GM12878 (cell line): ENCODE measurements around the gene PALLD. TPM values are rescaled to one million over a fixed set of nuclear protein-coding genes. Genes with fewer than 3 reads are reported as not detected.
A peak's percentile ranks its signal among the peaks of the same experiment; 100 is the strongest.
"Not testable (repeated sequence)": the region's sequence is repeated elsewhere in the genome, so short reads cannot be mapped to it uniquely, and the experiment has no call there.

Experiments
- ATAC-seq: fragments of 200-7000 bp; cut with Tn5 transposase; 3 replicates; pipeline ENCODE4 v1.9.1; 2020; ENCODE audit warnings: mild to moderate bottlenecking, moderate library complexity
- BruUV-seq: library from RNA; stranded (reverse); fragments of 400-500 nt; replicated peaks from 2 replicates; lab custom pipeline; 2021; lab: Mats Ljungman, UMichigan
- CTCF ChIA-PET: fragments of 300-600 bp; sonication (Branson Sonifier 250); formaldehyde crosslinking; extraction: SDS; loops from one replicate; lab custom pipeline; 2021; ENCODE audit warnings: inconsistent platforms; lab: Yijun Ruan, JAX
- POLR2A ChIA-PET: fragments of 350-600 bp; formaldehyde crosslinking; extraction: SDS; loops from one replicate; lab custom pipeline; 2021; ENCODE audit warnings: inconsistent platforms; lab: Charles Lee
- RAD21 ChIA-PET: fragments of 300-600 bp; sonication (Branson Sonifier 250); formaldehyde crosslinking; loops from one replicate; lab custom pipeline; 2023; ENCODE audit warnings: antibody characterized with exemption; ENCODE audit not compliant: unreplicated experiment; lab: Charles Lee
- SMC1A ChIA-PET: fragments of 300-600 bp; sonication (Branson Sonifier 250); formaldehyde crosslinking; loops from one replicate; lab custom pipeline; 2023; ENCODE audit not compliant: unreplicated experiment, uncharacterized antibody; lab: Charles Lee
- DNase-seq: peaks from one replicate; pipeline ENCODE4 v3.0.0-alpha.2; 2011; ENCODE audit warnings: low read depth, low spot score
- FAIRE-seq: peaks from 3 replicates; lab custom pipeline; 2011; peaks lifted over from hg19 to GRCh38; lab: Jason Lieb, UNC
- H2AFZ ChIP-seq: 2 replicates; pipeline ENCODE4 v1.6.0; 2011; ENCODE audit warnings: low read depth, low read length, control low read depth; ENCODE audit not compliant: control insufficient read depth
- H3K27ac ChIP-seq: 2 replicates; pipeline ENCODE4 v1.5.1; 2011; ENCODE audit warnings: control low read depth; ENCODE audit not compliant: control insufficient read depth, insufficient read depth
- H3K27me3 ChIP-seq, 2 experiments: replicated peaks in 1 of 2; 2 replicates each; pipeline versions ENCODE4 v1.6.0 to v1.6.1; 2011; ENCODE audit warnings: low read length in 1 of 2; ENCODE audit not compliant: control insufficient read depth in 2 of 2, insufficient read depth in 2 of 2
- H3K36me3 ChIP-seq, 2 experiments: 2 replicates each; pipeline ENCODE4 v1.5.1; 2011; ENCODE audit warnings: low read length in 1 of 2; ENCODE audit not compliant: control insufficient read depth in 2 of 2, insufficient read depth in 2 of 2
- H3K4me1 ChIP-seq: 2 replicates; pipeline ENCODE4 v1.6.1; 2011; ENCODE audit warnings: mild to moderate bottlenecking, low read length, moderate library complexity, mixed read lengths; ENCODE audit not compliant: control insufficient read depth, insufficient read depth
- H3K4me2 ChIP-seq: 2 replicates; pipeline ENCODE4 v1.6.0; 2011; ENCODE audit warnings: control low read depth; ENCODE audit not compliant: control insufficient read depth, insufficient read depth
- H3K4me3 ChIP-seq: fragments of 200-600 bp; sonication (generic); 2 replicates; pipeline ENCODE4 v1.5.1; 2016
- H3K79me2 ChIP-seq: 2 replicates; pipeline ENCODE4 v1.6.0; 2011; ENCODE audit warnings: low read length; ENCODE audit not compliant: control insufficient read depth, insufficient read depth
- H3K9ac ChIP-seq: 2 replicates; pipeline ENCODE4 v1.8.0; 2011; ENCODE audit warnings: low read length, control low read depth, mixed read lengths; ENCODE audit not compliant: control insufficient read depth, insufficient read depth
- H3K9me3 ChIP-seq: replicated peaks from 3 replicates; pipeline ENCODE4 v1.5.1; 2011; ENCODE audit warnings: mild to moderate bottlenecking, low read length; ENCODE audit not compliant: control insufficient read depth, insufficient read depth
- H4K20me1 ChIP-seq: 2 replicates; pipeline ENCODE4 v1.6.0; 2011; ENCODE audit not compliant: control insufficient read depth, insufficient read depth
- NR2F1 ChIP-seq: fragments of 450-650 bp; conservative IDR thresholded peaks from 2 replicates; pipeline ENCODE4 v1.6.1; 2017; ENCODE audit warnings: mild to moderate bottlenecking
- TCF12 ChIP-seq: IDR thresholded peaks from 2 replicates; pipeline ENCODE4 v1.6.1; 2011; ENCODE audit warnings: low read depth, mild to moderate bottlenecking, low read length
- WGBS: methylation state at CpG from one replicate; pipeline ENCODE4 v1.1.6; 2016; ENCODE audit warnings: low lambda C conversion rate; ENCODE audit not compliant: insufficient replicate concordance, insufficient coverage; ENCODE audit errors: missing lambda C conversion rate; 5-methylcytosine and 5-hydroxymethylcytosine counted together
- in situ Hi-C: fragments of 300-500 bp; cut with MboI; formaldehyde crosslinking; loops from 9 replicates; pipeline ENCODE4 v1.14.3; 2018; ENCODE audit warnings: mixed read lengths
- intact Hi-C: fragments of 100-400 bp; cut with micrococcal nuclease; formaldehyde crosslinking; loops from one replicate; pipeline ENCODE4 v1.14.2; 2022; ENCODE audit not compliant: unreplicated experiment
- polyA plus RNA-seq, 11 experiments: library from polyadenylated mRNA; depleted of rRNA in 4 of 11; unstranded in 6 of 11; stranded (reverse) in 5 of 11; fragments of >200 nt; fragmentation: Nextera tagmentation in 4 of 11; fragmentation: Illumina TruSeq in 1 of 11; extraction: Ambion mirVana in 4 of 11; extraction: Trizol in 1 of 11; gene quantifications; 1 replicate in 1 of 11; 2 replicates in 10 of 11; pipeline versions ENCODE4 v1.2.1 to v1.2.3, GENCODE V29; 2011 to 2016; ENCODE audit warnings: inconsistent platforms in 2 of 11, missing spikeins in 2 of 11, low read depth in 1 of 11
- total RNA-seq, 4 experiments: library from RNA; depleted of rRNA in 3 of 4; stranded (reverse); fragments of >200 nt in 3 of 4; fragmentation: Illumina TruSeq in 1 of 4; extraction: Trizol in 1 of 4; gene quantifications; 2 replicates each; pipeline versions ENCODE4 v1.2.1 to v1.2.3, GENCODE V29; 2013 to 2021

Gene PALLD
- total and polyA plus RNA-seq, 10 of the 15 experiments (the other 5 are each of a cell fraction or from before 2014, with no cell fraction given), result 1.0 to 7.7 (median 1.7) TPM

DNA sequence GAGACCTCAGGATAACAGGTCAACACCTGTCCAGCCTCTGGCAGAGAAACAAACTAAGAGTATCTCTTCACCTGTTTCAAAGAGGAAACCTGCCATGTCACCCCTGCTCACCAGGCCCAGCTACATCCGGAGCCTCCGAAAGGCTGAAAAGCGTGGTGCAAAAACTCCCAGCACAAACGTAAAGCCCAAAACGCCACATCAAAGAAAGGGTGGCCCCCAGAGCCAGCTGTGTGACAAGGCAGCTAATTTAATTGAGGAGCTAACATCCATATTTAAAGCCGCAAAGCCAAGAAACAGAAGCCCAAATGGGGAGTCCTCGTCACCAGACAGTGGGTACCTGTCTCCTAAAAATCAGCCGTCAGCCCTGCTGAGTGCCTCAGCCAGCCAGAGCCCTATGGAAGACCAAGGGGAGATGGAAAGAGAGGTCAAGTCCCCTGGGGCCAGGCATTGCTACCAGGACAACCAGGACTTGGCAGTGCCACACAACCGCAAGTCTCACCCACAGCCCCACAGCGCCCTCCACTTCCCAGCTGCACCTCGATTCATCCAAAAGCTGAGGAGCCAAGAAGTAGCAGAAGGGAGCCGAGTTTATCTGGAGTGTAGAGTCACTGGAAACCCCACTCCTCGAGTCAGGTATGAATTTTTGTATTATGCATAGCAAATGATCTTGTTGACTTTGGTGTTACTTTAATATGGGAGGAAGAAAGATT lies 15.1 kb downstream of the PALLD start:
- DNase-seq, result no peak

DNA sequence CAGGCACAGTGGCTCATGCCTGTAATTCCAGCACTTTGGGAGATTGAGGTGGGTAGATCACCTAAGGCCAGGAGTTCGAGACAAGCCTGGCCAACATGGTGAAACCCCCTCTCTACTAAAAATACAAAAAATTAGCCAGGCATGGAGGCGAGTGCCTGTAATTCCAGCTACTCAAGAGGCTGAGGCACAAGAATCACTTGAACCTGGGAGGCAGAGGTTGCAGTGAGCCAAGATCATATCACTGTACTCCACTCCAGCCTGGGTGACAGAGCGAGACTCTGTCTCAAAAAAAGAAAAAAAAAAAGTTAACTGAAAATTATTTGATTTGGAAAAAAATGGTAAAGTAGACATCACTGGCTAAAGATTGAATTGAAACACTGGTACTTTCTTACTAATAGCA lies 17.0 kb downstream of the PALLD start:
- H3K9ac ChIP-seq, FAIRE-seq, H3K4me1 ChIP-seq, H3K27me3 ChIP-seq, H3K4me2 ChIP-seq, H3K9me3 ChIP-seq, H3K79me2 ChIP-seq, H2AFZ ChIP-seq, H3K4me3 ChIP-seq, H3K27ac ChIP-seq, H4K20me1 ChIP-seq, H3K36me3 ChIP-seq, ATAC-seq, POLR2A ChIA-PET, DNase-seq, BruUV-seq: not testable (repeated sequence)
- CTCF ChIA-PET, result interaction anchor here (0.8 to 5.8 kb wide), 11 partner anchors 9 to 493 kb away, joined by 3 to 51 read pairs (median 3); no protein-coding TSS in a partner anchor
- 30% methylated on average over 3 of the region's 3 CpGs for WGBS
- SMC1A ChIA-PET, result interaction anchor here (0.7 to 3.2 kb wide), 7 partner anchors 12 to 407 kb away, joined by 3 to 18 read pairs (median 5); no protein-coding TSS in a partner anchor
- in situ Hi-C loops (loop anchor here (5.0 kb wide), 1 partner anchor 403 kb away; no protein-coding TSS in a partner anchor), intact Hi-C loops (loop anchor here (2.0 to 5.0 kb wide), 3 partner anchors 329 to 493 kb away; no protein-coding TSS in a partner anchor)
- RAD21 ChIA-PET, result interaction anchor here (0.7 to 1.4 kb wide), 5 partner anchors 9 to 980 kb away, joined by 3 to 4 read pairs (median 3); no protein-coding TSS in a partner anchor

More for the DNA sequence above, 15.1 kb downstream of the PALLD start:
- Histone ChIP-seq H3K79me2 (no peaks in the 10 kb centered on the region), H3K9me3 (no peaks in the 10 kb centered on the region), H3K27me3 (no peaks in the 10 kb centered on the region), H3K4me2 (no peak overlapping the region), H2AFZ (no peak overlapping the region), H3K36me3 (no peaks in the 10 kb centered on the region), H3K4me3 (no peak overlapping the region), H3K9ac (no peak overlapping the region), H3K4me1 (no peaks in the 10 kb centered on the region), H4K20me1 (no peaks in the 10 kb centered on the region)
- FAIRE-seq, result no peak
- intact Hi-C loops (loop anchor here (2.0 to 5.0 kb wide), 2 partner anchors 327 to 495 kb away; no protein-coding TSS in a partner anchor), in situ Hi-C loops (loop anchor here (5.0 kb wide), 1 partner anchor 405 kb away; no protein-coding TSS in a partner anchor)
- no TSS peak for BruUV-seq
- ChIA-PET POLR2A (no interaction called here), SMC1A (interaction anchor here (1.0 to 1.3 kb wide), 3 partner anchors 18 to 409 kb away, joined by 3 to 4 read pairs (median 3); no protein-coding TSS in a partner anchor), RAD21 (no interaction called here), CTCF (interaction anchor here (0.6 to 5.8 kb wide), 2 partner anchors 364 to 410 kb away, joined by 3 to 51 read pairs; no protein-coding TSS in a partner anchor)
- peak; percentile 31; the same call in 2 of the 3 replicates for ATAC-seq
- WGBS, result 68% methylated on average over 13 of the region's 13 CpGs
- TF ChIP-seq TCF12, result no peak
- TF ChIP-seq NR2F1, result 0 out of 2 replicates have a peak, but pooled peaks have one; percentile 20
- TF ChIP-seq, all 136 proteins: peak for 1
- no peak overlapping the region for H3K27ac ChIP-seq
